Lower leg skin (tissue), 3 donors: Measurements from ENCODE around the gene ZMYND8.

Source experiments
- CTCF ChIP-seq, 3 donors: fragments of 450-650 bp; IDR thresholded peaks; one replicate each; pipeline ENCODE4 v1.5.1; 2016; ENCODE audit warnings: antibody characterized with exemption in 3 of 3, mild to moderate bottlenecking in 3 of 3, moderate library complexity in 2 of 3
- POLR2A ChIP-seq, 2 donors: fragments of 450-650 bp; IDR thresholded peaks; one replicate each; pipeline ENCODE4 v1.6.1; 2016 to 2017; ENCODE audit warnings: antibody characterized with exemption in 2 of 2, mild to moderate bottlenecking in 1 of 2, moderate library complexity in 1 of 2

DNA sequence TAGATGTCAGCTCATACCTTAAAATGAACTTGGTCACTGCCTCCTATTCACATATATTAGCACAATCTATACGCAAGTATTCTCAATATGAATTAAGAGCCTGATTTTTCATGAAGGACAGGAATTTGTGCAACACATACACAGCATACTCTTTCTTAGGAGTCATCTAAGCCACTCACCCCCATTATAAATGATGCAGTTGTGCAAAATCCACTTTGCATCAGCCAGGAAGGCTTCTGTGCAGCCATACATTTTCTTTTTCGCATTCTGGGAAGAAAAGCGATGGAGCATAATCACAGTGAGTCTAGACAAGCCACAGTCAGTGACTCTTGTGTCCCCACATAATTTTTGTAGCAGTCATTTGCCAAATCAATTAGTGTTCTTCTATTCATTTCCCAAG is 66.5 kb downstream of the ZMYND8 start:
- TF ChIP-seq POLR2A (IDR thresholded peaks at IDR 0.05) (no peak), CTCF (IDR thresholded peaks at IDR 0.05) (no peak)
